ENCODE results near the gene ZBED2.
"Not testable (repeated sequence)": the region's sequence is repeated elsewhere in the genome, so short reads cannot be mapped to it uniquely, and the experiment has no call there.

Gene ZBED2

GRCh38 chr3:111595232-111595631 is at the start of gene ZBED2:
Gene ZBED2, minus strand, starts transcription at chr3:111595346. Its CDS starts 1,145 bp downstream, at chr3:111594201.
- no peak for DNase-seq (ENCODE audit: low read depth)
- no peaks in the 10 kb centered on the region for H3K4me1 ChIP-seq (ENCODE audit: control insufficient read depth, insufficient read depth, low read length)

GRCh38 chr3:111639316-111639715 is 44.2 kb upstream of the ZBED2 start:
- Histone ChIP-seq H3K9me3 (ENCODE audit: control insufficient read depth, low read length) (peaks cover 5% of the 10 kb centered on the region), H3K9ac (ENCODE audit: low read length) (no peak overlapping the region), H3K27me3 (replicated peaks; ENCODE audit: control insufficient read depth, insufficient read depth, low read length) (no peaks in the 10 kb centered on the region), H3K4me3 (ENCODE audit: low read length) (no peak overlapping the region), H3K4me1 (ENCODE audit: control insufficient read depth, insufficient read depth, low read length) (peaks cover 4% of the 10 kb centered on the region), H3K36me3 (ENCODE audit: control insufficient read depth, insufficient read depth, low read length, severe bottlenecking) (no peaks in the 10 kb centered on the region)
- DNase-seq (ENCODE audit: low read depth): no peak

More at GRCh38 chr3:111595232-111595631, at the start of gene ZBED2:
- no peak within 1 kb of the TSS for H3K4me3 ChIP-seq (ENCODE audit: low read length)
- no peaks in the 10 kb centered on the region for H3K9me3 ChIP-seq (ENCODE audit: control insufficient read depth, low read length)
- H3K9ac ChIP-seq (ENCODE audit: low read length): no peak within 1 kb of the TSS
- H3K36me3 ChIP-seq (ENCODE audit: control insufficient read depth, insufficient read depth, low read length, severe bottlenecking): no peaks in the 10 kb centered on the region
- H3K27me3 ChIP-seq (replicated peaks; ENCODE audit: control insufficient read depth, insufficient read depth, low read length): no peaks in the 10 kb centered on the region

DNA sequence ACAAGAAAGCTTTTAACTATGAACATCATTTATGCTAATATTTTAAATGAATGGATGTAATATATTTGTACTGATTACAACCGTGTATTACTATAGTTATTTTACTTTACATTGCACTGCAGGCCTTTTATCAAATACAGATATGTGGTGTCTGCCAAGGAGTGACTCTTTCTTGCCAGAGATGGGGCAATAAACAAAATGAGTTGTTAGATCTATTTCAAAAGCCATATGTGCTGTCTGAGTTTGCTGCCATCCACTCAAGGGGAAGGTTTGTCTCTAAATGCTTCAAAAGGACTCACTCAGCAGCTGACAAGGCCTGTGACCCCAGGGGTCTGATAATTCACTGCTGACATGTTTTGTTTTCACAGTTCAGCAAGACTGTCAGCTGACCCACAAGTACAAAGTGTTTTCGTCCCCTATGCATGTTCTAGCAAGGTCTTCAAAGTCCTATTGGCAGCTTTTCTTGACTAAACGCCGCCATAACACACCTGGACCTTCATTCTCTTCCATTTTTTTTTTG is 41.3 kb upstream of the ZBED2 start:
- Histone ChIP-seq H3K4me3 (ENCODE audit: low read length) (no peak overlapping the region), H3K9ac (ENCODE audit: low read length) (no peak overlapping the region), H3K27me3 (replicated peaks; ENCODE audit: control insufficient read depth, insufficient read depth, low read length) (no peaks in the 10 kb centered on the region), H3K4me1 (ENCODE audit: control insufficient read depth, insufficient read depth, low read length) (peaks cover 4% of the 10 kb centered on the region), H3K36me3 (ENCODE audit: control insufficient read depth, insufficient read depth, low read length, severe bottlenecking) (no peaks in the 10 kb centered on the region), H3K9me3 (ENCODE audit: control insufficient read depth, low read length) (no peaks in the 10 kb centered on the region)
- peak; percentile 12 for DNase-seq (ENCODE audit: low read depth)

- Histone ChIP-seq H3K4me3 (ENCODE audit: low read length) (no peak overlapping the region), H3K9me3 (ENCODE audit: control insufficient read depth, low read length) (no peaks in the 10 kb centered on the region), H3K4me1 (ENCODE audit: control insufficient read depth, insufficient read depth, low read length) (peaks cover 4% of the 10 kb centered on the region), H3K27me3 (replicated peaks; ENCODE audit: control insufficient read depth, insufficient read depth, low read length) (no peaks in the 10 kb centered on the region), H3K9ac (ENCODE audit: low read length) (no peak overlapping the region), H3K36me3 (ENCODE audit: control insufficient read depth, insufficient read depth, low read length, severe bottlenecking) (no peaks in the 10 kb centered on the region)
- DNase-seq (ENCODE audit: low read depth): no peak
Observed at GRCh38 chr3:111635403-111635802, 40.3 kb upstream of the ZBED2 start.

GRCh38 chr3:111630638-111631037 is 35.5 kb upstream of the ZBED2 start:
- not testable (repeated sequence) for H3K4me3 ChIP-seq (ENCODE audit: low read length); H3K27me3 ChIP-seq (replicated peaks; ENCODE audit: control insufficient read depth, insufficient read depth, low read length); H3K4me1 ChIP-seq (ENCODE audit: control insufficient read depth, insufficient read depth, low read length); H3K9ac ChIP-seq (ENCODE audit: low read length); H3K36me3 ChIP-seq (ENCODE audit: control insufficient read depth, insufficient read depth, low read length, severe bottlenecking)
- DNase-seq (ENCODE audit: low read depth): peak; percentile 3
- H3K9me3 ChIP-seq (ENCODE audit: control insufficient read depth, low read length): peaks cover 16% of the 10 kb centered on the region

GRCh38 chr3:111629018-111629417 is 33.9 kb upstream of the ZBED2 start:
- H3K36me3 ChIP-seq (ENCODE audit: control insufficient read depth, insufficient read depth, low read length, severe bottlenecking); H3K27me3 ChIP-seq (replicated peaks; ENCODE audit: control insufficient read depth, insufficient read depth, low read length); H3K4me1 ChIP-seq (ENCODE audit: control insufficient read depth, insufficient read depth, low read length); H3K4me3 ChIP-seq (ENCODE audit: low read length); DNase-seq (ENCODE audit: low read depth); H3K9ac ChIP-seq (ENCODE audit: low read length): not testable (repeated sequence)
- H3K9me3 ChIP-seq (ENCODE audit: control insufficient read depth, low read length): peaks cover 16% of the 10 kb centered on the region

GRCh38 chr3:111627092-111627491 is 31.9 kb upstream of the ZBED2 start:
- no peak overlapping the region for H3K9ac ChIP-seq (ENCODE audit: low read length)
- H3K9me3 ChIP-seq (ENCODE audit: control insufficient read depth, low read length): peaks cover 16% of the 10 kb centered on the region
- no peak overlapping the region for H3K4me3 ChIP-seq (ENCODE audit: low read length)
- H3K4me1 ChIP-seq (ENCODE audit: control insufficient read depth, insufficient read depth, low read length): no peaks in the 10 kb centered on the region
- DNase-seq (ENCODE audit: low read depth): peak; percentile 5
- no peaks in the 10 kb centered on the region for H3K27me3 ChIP-seq (replicated peaks; ENCODE audit: control insufficient read depth, insufficient read depth, low read length)
- no peaks in the 10 kb centered on the region for H3K36me3 ChIP-seq (ENCODE audit: control insufficient read depth, insufficient read depth, low read length, severe bottlenecking)

GRCh38 chr3:111621535-111621934 is 26.4 kb upstream of the ZBED2 start:
- Histone ChIP-seq H3K27me3 (replicated peaks; ENCODE audit: control insufficient read depth, insufficient read depth, low read length) (no peaks in the 10 kb centered on the region), H3K4me3 (ENCODE audit: low read length) (no peak overlapping the region), H3K9ac (ENCODE audit: low read length) (no peak overlapping the region), H3K36me3 (ENCODE audit: control insufficient read depth, insufficient read depth, low read length, severe bottlenecking) (no peaks in the 10 kb centered on the region), H3K4me1 (ENCODE audit: control insufficient read depth, insufficient read depth, low read length) (no peaks in the 10 kb centered on the region), H3K9me3 (ENCODE audit: control insufficient read depth, low read length) (no peaks in the 10 kb centered on the region)
- no peak for DNase-seq (ENCODE audit: low read depth)

DNA sequence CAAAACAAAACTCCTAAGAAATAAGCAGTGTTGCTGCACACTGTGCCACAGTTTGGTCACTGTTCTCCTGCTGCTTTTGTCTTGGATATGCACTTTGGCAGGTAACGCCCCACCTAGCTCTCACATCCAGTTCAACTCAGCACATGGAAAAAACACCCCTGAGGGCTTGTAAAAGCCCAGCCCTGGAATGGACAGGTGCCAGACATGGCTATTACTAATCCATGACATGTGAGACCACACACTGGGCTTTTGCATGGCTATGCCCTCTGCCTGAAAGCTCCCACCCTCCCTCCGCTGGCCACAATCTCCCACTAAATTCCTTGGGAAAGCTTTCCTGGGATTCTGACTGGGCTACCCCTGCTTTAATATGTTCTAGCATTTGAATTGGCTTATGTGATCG is 24.7 kb upstream of the ZBED2 start:
- no peak overlapping the region for H3K9ac ChIP-seq (ENCODE audit: low read length)
- DNase-seq (ENCODE audit: low read depth): no peak

GRCh38 chr3:111618945-111619344 is 23.8 kb upstream of the ZBED2 start:
- Histone ChIP-seq H3K4me3 (ENCODE audit: low read length) (no peak overlapping the region), H3K4me1 (ENCODE audit: control insufficient read depth, insufficient read depth, low read length) (no peaks in the 10 kb centered on the region), H3K9ac (ENCODE audit: low read length) (no peak overlapping the region), H3K27me3 (replicated peaks; ENCODE audit: control insufficient read depth, insufficient read depth, low read length) (no peaks in the 10 kb centered on the region), H3K9me3 (ENCODE audit: control insufficient read depth, low read length) (no peaks in the 10 kb centered on the region), H3K36me3 (ENCODE audit: control insufficient read depth, insufficient read depth, low read length, severe bottlenecking) (no peaks in the 10 kb centered on the region)
- DNase-seq (ENCODE audit: low read depth): no peak

More for the DNA sequence above, 24.7 kb upstream of the ZBED2 start:
- Histone ChIP-seq H3K4me3 (ENCODE audit: low read length) (no peak overlapping the region), H3K9me3 (ENCODE audit: control insufficient read depth, low read length) (no peaks in the 10 kb centered on the region), H3K36me3 (ENCODE audit: control insufficient read depth, insufficient read depth, low read length, severe bottlenecking) (no peaks in the 10 kb centered on the region), H3K4me1 (ENCODE audit: control insufficient read depth, insufficient read depth, low read length) (no peaks in the 10 kb centered on the region), H3K27me3 (replicated peaks; ENCODE audit: control insufficient read depth, insufficient read depth, low read length) (no peaks in the 10 kb centered on the region)

DNA sequence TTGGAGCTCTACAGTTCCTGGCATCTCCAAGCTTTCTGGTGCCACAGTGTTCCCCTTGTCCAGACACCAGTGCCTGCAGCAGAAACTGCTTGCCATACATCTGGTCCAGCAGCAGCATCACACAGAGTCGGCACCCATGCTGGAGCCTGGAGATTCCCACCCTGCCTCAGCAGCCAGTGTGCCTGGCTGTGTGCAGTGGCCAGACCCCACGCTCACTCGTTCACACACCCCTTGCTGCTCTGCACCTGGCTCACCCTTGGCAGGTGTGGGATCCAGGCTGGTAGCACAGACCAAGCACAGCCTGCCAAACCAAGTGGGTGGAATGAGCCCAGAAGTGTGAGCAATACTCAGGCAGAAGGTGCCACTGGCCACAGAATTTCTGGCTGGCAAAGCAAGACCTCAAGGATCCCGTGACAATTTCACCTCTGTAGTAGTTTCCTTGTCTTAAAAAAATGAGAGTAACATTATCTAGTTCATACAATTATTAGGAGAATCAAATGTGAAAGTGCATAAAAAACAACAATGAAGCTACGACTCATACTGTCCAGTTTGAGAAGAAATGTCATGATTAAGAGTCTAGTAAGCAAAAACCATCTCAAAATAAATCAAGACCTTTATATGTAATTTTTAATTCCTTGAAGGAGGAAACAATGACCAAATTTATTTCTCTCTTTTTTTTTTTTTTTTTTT is 22.9 kb upstream of the ZBED2 start:
- Histone ChIP-seq H3K9me3 (ENCODE audit: control insufficient read depth, low read length) (no peaks in the 10 kb centered on the region), H3K36me3 (ENCODE audit: control insufficient read depth, insufficient read depth, low read length, severe bottlenecking) (no peaks in the 10 kb centered on the region), H3K4me3 (ENCODE audit: low read length) (no peak overlapping the region), H3K27me3 (replicated peaks; ENCODE audit: control insufficient read depth, insufficient read depth, low read length) (no peaks in the 10 kb centered on the region), H3K9ac (ENCODE audit: low read length) (no peak overlapping the region), H3K4me1 (ENCODE audit: control insufficient read depth, insufficient read depth, low read length) (no peaks in the 10 kb centered on the region)
- no peak for DNase-seq (ENCODE audit: low read depth)

DNA sequence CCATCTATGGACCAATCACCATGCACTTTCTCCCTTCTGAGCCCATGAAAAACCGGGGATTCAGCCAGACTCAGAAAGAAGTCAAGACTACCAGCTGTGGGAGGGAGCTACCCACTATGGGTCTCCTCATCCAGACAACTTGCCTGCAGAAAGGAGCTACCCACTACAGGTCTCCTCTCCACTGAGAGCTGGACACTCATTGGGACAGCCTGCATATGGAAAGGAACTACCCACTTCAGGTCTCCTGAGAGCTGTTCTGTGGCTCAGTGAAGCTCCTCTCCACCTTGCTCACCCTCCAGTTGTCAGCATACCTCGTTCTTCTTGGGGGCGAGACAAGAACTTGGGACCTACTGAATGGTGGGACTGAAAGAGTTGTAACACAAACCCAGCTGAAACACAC is 22.3 kb upstream of the ZBED2 start:
- Histone ChIP-seq H3K36me3 (ENCODE audit: control insufficient read depth, insufficient read depth, low read length, severe bottlenecking) (no peaks in the 10 kb centered on the region), H3K27me3 (replicated peaks; ENCODE audit: control insufficient read depth, insufficient read depth, low read length) (no peaks in the 10 kb centered on the region), H3K9ac (ENCODE audit: low read length) (no peak overlapping the region), H3K4me3 (ENCODE audit: low read length) (no peak overlapping the region), H3K4me1 (ENCODE audit: control insufficient read depth, insufficient read depth, low read length) (no peaks in the 10 kb centered on the region), H3K9me3 (ENCODE audit: control insufficient read depth, low read length) (no peaks in the 10 kb centered on the region)
- DNase-seq (ENCODE audit: low read depth): no peak
